GDM1 (cell line): ENCODE results near the gene NMT1.

Experiments
- DNase-seq: peaks from one replicate; lab custom pipeline; 2025; lab: John Stamatoyannopoulos, UW

Gene NMT1

GRCh38 chr17:45136846-45137560 lies 75.9 kb downstream of the NMT1 start:
- DNase-seq = no peak

GRCh38 chr17:45137561-45138305 lies 76.6 kb downstream of the NMT1 start:
- no peak for DNase-seq

GRCh38 chr17:45138911-45139532 lies 77.9 kb downstream of the NMT1 start:
- DNase-seq = no peak

- DNase-seq = no peak
These were observed 78.4 kb downstream of the NMT1 start for GRCh38 chr17:45139533-45139920.

- no peak for DNase-seq
These were observed 82.1 kb downstream of the NMT1 start for GRCh38 chr17:45143094-45143670.

GRCh38 chr17:45143767-45144198 lies 82.7 kb downstream of the NMT1 start:
- DNase-seq = no peak

- DNase-seq = no peak
These were observed 83.3 kb downstream of the NMT1 start for GRCh38 chr17:45144199-45145034.

- DNase-seq = no peak
These were observed 83.9 kb downstream of the NMT1 start for GRCh38 chr17:45145035-45145389.

GRCh38 chr17:45146166-45146565 lies 85.0 kb downstream of the NMT1 start:
- DNase-seq = no peak

- no peak for DNase-seq
These were observed 85.4 kb downstream of the NMT1 start for GRCh38 chr17:45146592-45146889.

GRCh38 chr17:45146890-45147580 lies 85.9 kb downstream of the NMT1 start:
- DNase-seq = peak; percentile 83

GRCh38 chr17:45147581-45148182 lies 86.6 kb downstream of the NMT1 start:
- DNase-seq = peak; percentile 84

- DNase-seq = peak; percentile 99
These were observed 87.3 kb downstream of the NMT1 start, which contains the start of gene HEXIM1 for GRCh38 chr17:45148183-45149036. TSS of gene HEXIM1 (plus strand) at chr17:45148475. CDS start at chr17:45149191, 716 bp downstream.

GRCh38 chr17:45149037-45149668 lies 88.0 kb downstream of the NMT1 start:
- peak; percentile 66 for DNase-seq

- DNase-seq = peak; percentile 58
These were observed 88.8 kb downstream of the NMT1 start for GRCh38 chr17:45149669-45150664.

- DNase-seq = peak; percentile 13
These were observed 90.0 kb downstream of the NMT1 start for GRCh38 chr17:45150911-45151809.

- DNase-seq = no peak
These were observed 93.9 kb downstream of the NMT1 start for GRCh38 chr17:45155029-45155428.
